GM12878 (cell line): ENCODE data around the gene GMCL2. TPM values are rescaled to one million over a fixed set of nuclear protein-coding genes. Genes with fewer than 3 reads are reported as not detected.

Experiments
- BHLHE40 ChIP-seq, 2 experiments: fragments of 450-650 bp in 1 of 2; IDR thresholded peaks; 2 replicates each; pipeline ENCODE4 v1.6.1; 2011 to 2017; ENCODE audit warnings: low read depth in 2 of 2, borderline replicate concordance in 1 of 2, improper control_type of control experiment in 1 of 2, low read length in 1 of 2, mild to moderate bottlenecking in 1 of 2
- CEBPB ChIP-seq, 2 experiments: fragments of 150-350 bp in 1 of 2; IDR thresholded peaks; 2 replicates each; pipeline ENCODE4 v1.6.1; 2012 to 2014; ENCODE audit warnings: low read depth in 2 of 2, low read length in 2 of 2, borderline replicate concordance in 1 of 2, inconsistent platforms in 1 of 2
- CHD2 ChIP-seq: IDR thresholded peaks from 2 replicates; pipeline ENCODE4 v1.6.1; 2011; ENCODE audit warnings: low read depth, low read length, improper control_type of control experiment, borderline replicate concordance
- CHD4 ChIP-seq: fragments of 200-600 bp; sonication (generic); IDR thresholded peaks from 2 replicates; pipeline ENCODE4 v1.6.1; 2016; ENCODE audit warnings: mild to moderate bottlenecking
- EGR1 ChIP-seq, 2 experiments: IDR thresholded peaks; 1 replicate in 1 of 2; 2 replicates in 1 of 2; pipeline ENCODE4 v1.6.1; 2011 to 2012; ENCODE audit warnings: low read depth in 2 of 2, low read length in 2 of 2, borderline replicate concordance in 1 of 2, mild to moderate bottlenecking in 1 of 2, moderate library complexity in 1 of 2
- EP300 ChIP-seq, 2 experiments: fragments of 150-350 bp in 1 of 2; IDR thresholded peaks; 2 replicates each; pipeline ENCODE4 v1.6.1; 2011 to 2012; ENCODE audit warnings: low read depth in 2 of 2, low read length in 2 of 2, borderline replicate concordance in 1 of 2, improper control_type of control experiment in 1 of 2, inconsistent platforms in 1 of 2; ENCODE audit not compliant: control insufficient read depth in 1 of 2
- HDAC6 ChIP-seq: fragments of 200-600 bp; sonication (generic); IDR thresholded peaks from one replicate; pipeline ENCODE4 v1.8.0; 2017; ENCODE audit warnings: antibody characterized with exemption; ENCODE audit not compliant: unreplicated experiment
- IRF4 ChIP-seq: IDR thresholded peaks from 2 replicates; pipeline ENCODE4 v1.6.1; 2011; ENCODE audit warnings: low read depth, low read length
- MEF2B ChIP-seq: fragments of 450-650 bp; IDR thresholded peaks from 2 replicates; pipeline ENCODE4 v1.6.1; 2018; ENCODE audit warnings: mild to moderate bottlenecking, moderate library complexity; ENCODE audit not compliant: partially characterized antibody, poor library complexity, severe bottlenecking
- NRF1 ChIP-seq: conservative IDR thresholded peaks from 2 replicates; pipeline ENCODE4 v1.6.1; 2011; ENCODE audit warnings: mild to moderate bottlenecking, low read depth, low read length, improper control_type of control experiment
- PAX8 ChIP-seq: fragments of 450-650 bp; IDR thresholded peaks from 2 replicates; pipeline ENCODE4 v1.6.1; 2017; ENCODE audit warnings: mild to moderate bottlenecking, moderate library complexity
- STAT3 ChIP-seq: IDR thresholded peaks from 2 replicates; pipeline ENCODE4 v1.6.1; 2011; ENCODE audit warnings: low read depth, low read length, improper control_type of control experiment
- SUPT20H ChIP-seq: IDR thresholded peaks from 2 replicates; pipeline ENCODE4 v1.6.1; 2011; ENCODE audit warnings: low read depth, mild to moderate bottlenecking, low read length, moderate library complexity, borderline replicate concordance; ENCODE audit not compliant: control insufficient read depth
- TARDBP ChIP-seq: IDR thresholded peaks from 2 replicates; pipeline ENCODE4 v1.6.1; 2016; ENCODE audit warnings: borderline replicate concordance
- WRNIP1 ChIP-seq: IDR thresholded peaks from 2 replicates; pipeline ENCODE4 v1.6.1; 2011; ENCODE audit warnings: low read depth, low read length, improper control_type of control experiment, borderline replicate concordance
- ZBTB40 ChIP-seq: fragments of 450-650 bp; IDR thresholded peaks from 2 replicates; pipeline ENCODE4 v1.6.1; 2016; ENCODE audit warnings: mild to moderate bottlenecking, moderate library complexity, borderline replicate concordance
- ZNF217 ChIP-seq: fragments of 450-650 bp; IDR thresholded peaks from 2 replicates; pipeline ENCODE4 v1.6.1; 2017; ENCODE audit warnings: antibody characterized with exemption, mild to moderate bottlenecking
- ZNF384 ChIP-seq: IDR thresholded peaks from 2 replicates; pipeline ENCODE4 v1.6.1; 2012; ENCODE audit warnings: low read depth, mild to moderate bottlenecking, low read length, improper control_type of control experiment, borderline replicate concordance
- polyA plus RNA-seq, 11 experiments: library from polyadenylated mRNA; depleted of rRNA in 4 of 11; unstranded in 6 of 11; stranded (reverse) in 5 of 11; fragments of >200 nt; fragmentation: Nextera tagmentation in 4 of 11; fragmentation: Illumina TruSeq in 1 of 11; extraction: Ambion mirVana in 4 of 11; extraction: Trizol in 1 of 11; gene quantifications; 1 replicate in 1 of 11; 2 replicates in 10 of 11; pipeline versions ENCODE4 v1.2.1 to v1.2.3, GENCODE V29; 2011 to 2016; ENCODE audit warnings: inconsistent platforms in 2 of 11, missing spikeins in 2 of 11, low read depth in 1 of 11
- total RNA-seq, 4 experiments: library from RNA; depleted of rRNA in 3 of 4; stranded (reverse); fragments of >200 nt in 3 of 4; fragmentation: Illumina TruSeq in 1 of 4; extraction: Trizol in 1 of 4; gene quantifications; 2 replicates each; pipeline versions ENCODE4 v1.2.1 to v1.2.3, GENCODE V29; 2013 to 2021
- TF ChIP-seq, protein P1 (sequence below): IDR thresholded peaks from 2 replicates; pipeline ENCODE4 v1.6.1; 2012; ENCODE audit warnings: improper control_type of control experiment, low read depth, low read length; ENCODE audit not compliant: insufficient replicate concordance

GMCL2 gene
- total and polyA plus RNA-seq, 10 of the 15 experiments (the other 5 are each of a cell fraction or from before 2014, with no cell fraction given), result 0.07 TPM; not detected in 9

- no peak for TF ChIP-seq CHD2
- no peak for TF ChIP-seq MEF2B
- no peak for TF ChIP-seq PAX8
- no peak for TF ChIP-seq ZBTB40
- no peak for TF ChIP-seq TARDBP
- no peak for TF ChIP-seq CEBPB (IDR thresholded peaks at IDR 0.05; ENCODE audit: borderline replicate concordance in 1 of 2, low read depth in 2 of 2, low read length in 2 of 2)
- no peak for TF ChIP-seq ZNF384
- TF ChIP-seq BHLHE40 (IDR thresholded peaks at IDR 0.05; ENCODE audit: borderline replicate concordance in 1 of 2, low read depth in 2 of 2, low read length in 1 of 2), result no peak
- no peak for TF ChIP-seq CHD4
- TF ChIP-seq NRF1, result no peak
- TF ChIP-seq WRNIP1, result no peak
- TF ChIP-seq STAT3, result no peak
- TF ChIP-seq IRF4, result no peak
- no peak for TF ChIP-seq EGR1 (IDR thresholded peaks at IDR 0.05; ENCODE audit: borderline replicate concordance in 1 of 2, low read depth in 2 of 2, low read length in 2 of 2)
- no peak for TF ChIP-seq ZNF217
- TF ChIP-seq, protein P1, sequence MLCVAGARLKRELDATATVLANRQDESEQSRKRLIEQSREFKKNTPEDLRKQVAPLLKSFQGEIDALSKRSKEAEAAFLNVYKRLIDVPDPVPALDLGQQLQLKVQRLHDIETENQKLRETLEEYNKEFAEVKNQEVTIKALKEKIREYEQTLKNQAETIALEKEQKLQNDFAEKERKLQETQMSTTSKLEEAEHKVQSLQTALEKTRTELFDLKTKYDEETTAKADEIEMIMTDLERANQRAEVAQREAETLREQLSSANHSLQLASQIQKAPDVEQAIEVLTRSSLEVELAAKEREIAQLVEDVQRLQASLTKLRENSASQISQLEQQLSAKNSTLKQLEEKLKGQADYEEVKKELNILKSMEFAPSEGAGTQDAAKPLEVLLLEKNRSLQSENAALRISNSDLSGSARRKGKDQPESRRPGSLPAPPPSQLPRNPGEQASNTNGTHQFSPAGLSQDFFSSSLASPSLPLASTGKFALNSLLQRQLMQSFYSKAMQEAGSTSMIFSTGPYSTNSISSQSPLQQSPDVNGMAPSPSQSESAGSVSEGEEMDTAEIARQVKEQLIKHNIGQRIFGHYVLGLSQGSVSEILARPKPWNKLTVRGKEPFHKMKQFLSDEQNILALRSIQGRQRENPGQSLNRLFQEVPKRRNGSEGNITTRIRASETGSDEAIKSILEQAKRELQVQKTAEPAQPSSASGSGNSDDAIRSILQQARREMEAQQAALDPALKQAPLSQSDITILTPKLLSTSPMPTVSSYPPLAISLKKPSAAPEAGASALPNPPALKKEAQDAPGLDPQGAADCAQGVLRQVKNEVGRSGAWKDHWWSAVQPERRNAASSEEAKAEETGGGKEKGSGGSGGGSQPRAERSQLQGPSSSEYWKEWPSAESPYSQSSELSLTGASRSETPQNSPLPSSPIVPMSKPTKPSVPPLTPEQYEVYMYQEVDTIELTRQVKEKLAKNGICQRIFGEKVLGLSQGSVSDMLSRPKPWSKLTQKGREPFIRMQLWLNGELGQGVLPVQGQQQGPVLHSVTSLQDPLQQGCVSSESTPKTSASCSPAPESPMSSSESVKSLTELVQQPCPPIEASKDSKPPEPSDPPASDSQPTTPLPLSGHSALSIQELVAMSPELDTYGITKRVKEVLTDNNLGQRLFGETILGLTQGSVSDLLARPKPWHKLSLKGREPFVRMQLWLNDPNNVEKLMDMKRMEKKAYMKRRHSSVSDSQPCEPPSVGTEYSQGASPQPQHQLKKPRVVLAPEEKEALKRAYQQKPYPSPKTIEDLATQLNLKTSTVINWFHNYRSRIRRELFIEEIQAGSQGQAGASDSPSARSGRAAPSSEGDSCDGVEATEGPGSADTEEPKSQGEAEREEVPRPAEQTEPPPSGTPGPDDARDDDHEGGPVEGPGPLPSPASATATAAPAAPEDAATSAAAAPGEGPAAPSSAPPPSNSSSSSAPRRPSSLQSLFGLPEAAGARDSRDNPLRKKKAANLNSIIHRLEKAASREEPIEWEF, result no peak
- TF ChIP-seq EP300 (IDR thresholded peaks at IDR 0.05; ENCODE audit: borderline replicate concordance in 1 of 2, control insufficient read depth in 1 of 2, low read depth in 2 of 2, low read length in 2 of 2), result no peak
- TF ChIP-seq HDAC6, result no peak
- no peak for TF ChIP-seq SUPT20H
Measured at GRCh38 chr5:178211095-178212048, 24.2 kb upstream of the GMCL2 start (continued).
